ENCODE measurements around the gene RASA2.
"Not testable (repeated sequence)": the region's sequence is repeated elsewhere in the genome, so short reads cannot be mapped to it uniquely, and the experiment has no call there.

Gene RASA2

DNA sequence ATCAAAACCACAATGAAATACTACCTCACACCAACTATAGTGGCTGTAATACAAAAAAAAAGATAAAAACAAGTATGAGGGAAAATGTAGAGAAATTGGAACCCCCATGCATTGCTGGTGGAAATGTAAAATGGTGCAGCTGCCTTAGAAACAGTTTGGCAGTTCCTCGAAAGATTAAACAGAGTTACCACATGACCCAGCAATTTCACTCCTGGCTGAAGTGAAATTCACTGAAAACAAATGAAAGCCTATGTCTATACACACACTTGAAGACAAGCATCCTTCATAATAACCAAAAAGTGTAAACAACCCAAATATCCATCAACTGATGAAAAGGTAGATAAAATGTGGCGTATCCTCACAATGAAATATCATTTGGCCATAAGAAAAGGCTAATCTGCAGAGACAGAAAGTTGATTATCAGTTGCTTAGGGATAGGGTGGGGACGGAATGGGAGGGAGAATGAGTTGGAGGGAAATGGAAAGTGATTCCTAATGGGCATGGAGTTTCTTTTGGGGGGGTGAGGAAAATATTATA lies 20.1 kb upstream of the RASA2 start:
- TF ChIP-seq, protein P1, sequence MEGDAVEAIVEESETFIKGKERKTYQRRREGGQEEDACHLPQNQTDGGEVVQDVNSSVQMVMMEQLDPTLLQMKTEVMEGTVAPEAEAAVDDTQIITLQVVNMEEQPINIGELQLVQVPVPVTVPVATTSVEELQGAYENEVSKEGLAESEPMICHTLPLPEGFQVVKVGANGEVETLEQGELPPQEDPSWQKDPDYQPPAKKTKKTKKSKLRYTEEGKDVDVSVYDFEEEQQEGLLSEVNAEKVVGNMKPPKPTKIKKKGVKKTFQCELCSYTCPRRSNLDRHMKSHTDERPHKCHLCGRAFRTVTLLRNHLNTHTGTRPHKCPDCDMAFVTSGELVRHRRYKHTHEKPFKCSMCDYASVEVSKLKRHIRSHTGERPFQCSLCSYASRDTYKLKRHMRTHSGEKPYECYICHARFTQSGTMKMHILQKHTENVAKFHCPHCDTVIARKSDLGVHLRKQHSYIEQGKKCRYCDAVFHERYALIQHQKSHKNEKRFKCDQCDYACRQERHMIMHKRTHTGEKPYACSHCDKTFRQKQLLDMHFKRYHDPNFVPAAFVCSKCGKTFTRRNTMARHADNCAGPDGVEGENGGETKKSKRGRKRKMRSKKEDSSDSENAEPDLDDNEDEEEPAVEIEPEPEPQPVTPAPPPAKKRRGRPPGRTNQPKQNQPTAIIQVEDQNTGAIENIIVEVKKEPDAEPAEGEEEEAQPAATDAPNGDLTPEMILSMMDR (IDR thresholded peaks at IDR 0.05; ENCODE audit: low read depth, low read length, missing control alignments): no peak
- H3K4me3 ChIP-seq (replicated peaks; ENCODE audit: low read depth, low read length): no peak overlapping the region

DNA sequence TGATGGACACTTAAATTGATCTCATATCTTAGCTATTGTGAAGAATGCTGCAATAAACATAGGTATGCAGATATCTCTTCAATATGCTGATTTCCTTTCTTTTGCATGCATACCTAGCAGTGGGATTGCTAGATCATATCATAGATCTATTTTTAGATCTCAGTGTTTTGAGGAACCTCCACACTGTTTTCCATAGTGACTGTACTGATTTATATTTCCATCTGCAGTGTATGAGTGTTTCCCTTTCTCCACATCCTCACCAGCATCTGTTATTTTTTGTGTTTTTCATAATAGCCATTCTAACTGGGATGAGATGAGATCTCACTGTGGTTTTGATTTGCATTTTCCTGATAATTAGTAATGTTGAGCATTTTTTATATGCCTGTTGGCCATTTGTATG lies 17.1 kb upstream of the RASA2 start:
- H3K4me3 ChIP-seq (replicated peaks; ENCODE audit: low read depth, low read length): no peak overlapping the region
- TF ChIP-seq, protein P1 (IDR thresholded peaks at IDR 0.05; ENCODE audit: low read depth, low read length, missing control alignments): no peak
- DNase-seq (ENCODE audit: extremely low read depth, low read depth): no peak

More for the DNA sequence above, 20.1 kb upstream of the RASA2 start:
- DNase-seq (ENCODE audit: extremely low read depth, low read depth): no peak

DNA sequence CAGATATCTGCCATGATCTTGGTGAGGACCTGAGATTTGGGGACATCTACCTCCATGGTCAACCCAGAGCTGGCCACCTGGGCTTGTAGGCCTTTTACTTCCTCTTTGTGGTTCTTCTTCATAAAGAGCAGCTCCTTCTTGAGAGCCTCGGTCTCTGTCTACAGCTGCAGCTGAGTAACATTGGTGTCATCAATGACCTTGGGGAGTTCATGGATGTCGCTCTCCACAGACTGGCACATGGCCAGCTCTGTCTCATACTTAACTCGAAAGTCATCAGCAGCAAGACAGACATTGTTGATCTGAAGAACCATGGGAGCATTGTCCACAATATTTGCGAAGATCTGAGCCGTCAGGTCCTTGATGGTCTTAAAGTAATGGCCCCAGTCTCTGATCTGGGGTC lies 15.7 kb upstream of the RASA2 start:
- TF ChIP-seq, protein P1 (IDR thresholded peaks at IDR 0.05; ENCODE audit: low read depth, low read length, missing control alignments): no peak
- H3K4me3 ChIP-seq (replicated peaks; ENCODE audit: low read depth, low read length): no peak overlapping the region
- no peak for DNase-seq (ENCODE audit: extremely low read depth, low read depth)

DNA sequence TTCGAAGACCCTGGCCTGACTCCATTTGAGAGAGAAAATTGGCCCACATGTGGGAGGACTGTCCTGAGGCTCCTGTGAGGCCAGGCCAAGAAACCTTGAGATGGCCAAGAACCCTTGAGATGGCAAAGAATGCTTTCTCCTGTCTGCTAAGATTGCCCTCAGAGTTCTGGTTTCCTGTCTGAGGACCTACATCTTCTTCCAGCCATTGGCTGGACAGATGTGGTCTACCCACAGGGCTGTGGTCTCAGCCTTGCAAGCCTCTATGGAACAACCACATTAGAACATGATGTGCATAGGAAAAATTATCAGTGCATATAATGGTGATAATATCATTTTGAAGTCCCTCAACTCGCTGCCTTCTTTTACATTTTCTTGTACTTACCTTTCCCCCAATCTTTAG lies 10.8 kb upstream of the RASA2 start:
- no peak overlapping the region for H3K4me3 ChIP-seq (replicated peaks; ENCODE audit: low read depth, low read length)
- no peak for DNase-seq (ENCODE audit: extremely low read depth, low read depth)
- TF ChIP-seq, protein P1 (IDR thresholded peaks at IDR 0.05; ENCODE audit: low read depth, low read length, missing control alignments): no peak

DNA sequence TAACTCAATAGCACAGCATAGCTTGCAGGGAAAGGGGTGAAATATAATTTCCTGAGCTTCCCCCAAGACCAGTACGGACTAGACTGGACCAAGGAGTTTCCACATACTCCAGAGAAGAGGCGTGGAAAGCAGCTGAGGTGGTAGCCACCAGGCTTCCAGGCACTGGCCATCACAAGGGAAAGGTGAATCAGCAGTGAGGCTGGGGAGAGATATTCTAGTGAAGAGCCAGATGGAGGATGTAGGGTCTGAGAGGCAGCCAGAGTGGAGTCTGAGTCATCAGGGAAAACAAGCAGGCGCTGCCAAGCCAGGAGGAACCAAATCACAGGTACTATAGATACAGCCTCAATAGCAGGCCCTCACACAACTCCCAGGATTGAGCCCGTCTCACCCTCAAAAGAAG lies 9.6 kb upstream of the RASA2 start:
- TF ChIP-seq, protein P1 (IDR thresholded peaks at IDR 0.05; ENCODE audit: low read depth, low read length, missing control alignments): no peak
- no peak for DNase-seq (ENCODE audit: extremely low read depth, low read depth)
- no peak overlapping the region for H3K4me3 ChIP-seq (replicated peaks; ENCODE audit: low read depth, low read length)

DNA sequence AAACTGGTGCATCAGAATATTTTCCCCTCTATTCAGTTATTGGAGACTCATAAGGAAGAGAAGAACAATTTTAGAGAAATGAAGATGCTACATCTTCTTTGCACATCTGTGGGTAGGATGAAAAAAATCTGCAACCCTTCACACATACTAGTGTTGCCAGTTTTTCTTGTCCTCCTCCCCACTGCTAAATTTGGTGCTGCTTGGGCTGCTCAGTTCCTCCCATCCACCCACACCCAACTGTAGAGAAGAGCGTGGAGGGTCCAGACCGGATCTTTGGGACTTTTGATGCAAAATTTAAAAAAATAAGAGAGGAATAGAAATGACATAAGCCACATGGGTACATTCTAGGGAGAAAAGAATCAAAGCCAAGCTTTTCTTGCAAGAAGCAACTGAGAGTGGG lies 8.7 kb upstream of the RASA2 start:
- TF ChIP-seq, protein P1 (IDR thresholded peaks at IDR 0.05; ENCODE audit: low read depth, low read length, missing control alignments): no peak
- no peak overlapping the region for H3K4me3 ChIP-seq (replicated peaks; ENCODE audit: low read depth, low read length)
- DNase-seq (ENCODE audit: extremely low read depth, low read depth): no peak

DNA sequence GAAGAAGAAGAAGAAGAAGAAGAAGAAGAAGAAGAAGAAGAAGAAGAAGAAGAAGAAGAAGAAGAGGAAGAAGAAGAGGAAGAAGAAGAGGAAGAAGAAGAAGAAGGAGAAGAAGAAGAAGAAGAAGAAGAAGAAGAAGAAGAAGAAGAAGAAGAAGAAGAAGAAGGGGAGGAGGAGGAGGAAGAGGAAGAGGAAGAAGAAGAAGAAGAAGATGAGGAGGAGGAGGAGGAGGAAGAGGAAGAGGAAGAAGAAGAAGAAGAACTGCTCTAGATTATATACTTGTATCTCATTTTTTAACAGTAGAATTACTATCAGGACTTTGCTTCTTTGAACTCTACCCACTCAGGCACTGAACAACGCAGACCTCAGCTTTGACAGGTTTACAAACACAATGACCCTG lies 8.0 kb upstream of the RASA2 start:
- DNase-seq (ENCODE audit: extremely low read depth, low read depth): not testable (repeated sequence)

More for the DNA sequence above, 8.0 kb upstream of the RASA2 start:
- H3K4me3 ChIP-seq (replicated peaks; ENCODE audit: low read depth, low read length): not testable (repeated sequence)

All from HFF-Myc (cell line).